Spleen (tissue), 11 donors: ENCODE measurements around the gene FERMT3. TPM values are rescaled to one million over a fixed set of nuclear protein-coding genes. Genes with fewer than 3 reads are reported as not detected.
A peak's percentile ranks its signal among the peaks of the same experiment; 100 is the strongest.

Experiments
- DNase-seq: peaks from one replicate; pipeline ENCODE4 v3.0.0-alpha.2; 2020
- H3K27ac ChIP-seq, 8 donors: fragments of 200-600 bp; sonication (generic) in 7 of 8; 1 replicate in 4 of 8; 2 replicates in 4 of 8; pipeline versions ENCODE4 v1.5.0 to v1.8.0; 2016 to 2021; ENCODE audit warnings: inconsistent platforms in 4 of 8, mild to moderate bottlenecking in 4 of 8, moderate library complexity in 1 of 8
- H3K27me3 ChIP-seq, 7 donors: fragments of 200-600 bp; sonication (generic) in 6 of 7; replicated peaks in 1 of 7; 1 replicate in 4 of 7; 2 replicates in 3 of 7; pipeline versions ENCODE4 v1.5.0 to v1.8.0; 2016 to 2021; ENCODE audit warnings: inconsistent platforms in 3 of 7, mild to moderate bottlenecking in 1 of 7
- H3K36me3 ChIP-seq, 6 donors: fragments of 200-600 bp; sonication (generic) in 5 of 6; 1 replicate in 4 of 6; 2 replicates in 2 of 6; pipeline versions ENCODE4 v1.5.0 to v1.8.0; 2016 to 2021; ENCODE audit warnings: inconsistent platforms in 2 of 6
- H3K4me1 ChIP-seq, 6 donors: fragments of 200-600 bp; sonication (generic) in 5 of 6; 1 replicate in 3 of 6; 2 replicates in 3 of 6; pipeline versions ENCODE4 v1.5.0 to v1.8.0; 2016 to 2021; ENCODE audit warnings: inconsistent platforms in 3 of 6
- H3K4me3 ChIP-seq, 8 donors: fragments of 200-600 bp; sonication (generic) in 7 of 8; 1 replicate in 4 of 8; 2 replicates in 4 of 8; pipeline versions ENCODE4 v1.5.0 to v1.8.0; 2016 to 2021; ENCODE audit warnings: inconsistent platforms in 4 of 8, mild to moderate bottlenecking in 4 of 8, moderate library complexity in 2 of 8
- H3K9me3 ChIP-seq, 8 donors: fragments of 200-600 bp; sonication (generic) in 7 of 8; 1 replicate in 4 of 8; 2 replicates in 4 of 8; pipeline versions ENCODE4 v1.5.0 to v1.8.0; 2016 to 2021; ENCODE audit warnings: inconsistent platforms in 4 of 8
- POLR2A ChIP-seq, 3 donors: fragments of 450-650 bp; IDR thresholded peaks; one replicate each; pipeline ENCODE4 v1.5.1; 2017; ENCODE audit warnings: antibody characterized with exemption in 3 of 3, mild to moderate bottlenecking in 1 of 3
- POLR2AphosphoS5 ChIP-seq, 3 donors: sonication (generic); formaldehyde crosslinking; IDR thresholded peaks; one replicate each; pipeline ENCODE4 v1.5.1; 2017; ENCODE audit warnings: antibody characterized with exemption in 3 of 3
- WGBS, 5 donors: extraction: QIAGEN DNeasy Blood & Tissue Kit in 3 of 5; methylation state at CpG; one replicate each; pipeline versions ENCODE4 v1.1.5 to v1.1.7; 2013 to 2018; 5-methylcytosine and 5-hydroxymethylcytosine counted together
- intact Hi-C: fragments of 100-400 bp; cut with DNase I; formaldehyde crosslinking; loops from one replicate; pipeline ENCODE4 v1.15.0; 2023; ENCODE audit warnings: low total_unique reads
- polyA plus RNA-seq, 3 donors: library from polyadenylated mRNA; stranded (reverse); fragments of 200-250 nt; gene quantifications; one replicate each; pipeline ENCODE4 v1.2.1, GENCODE V29; 2013
- total RNA-seq, 7 donors: library from RNA; depleted of rRNA in 3 of 7; stranded (reverse); fragments of >200 nt in 3 of 7; fragmentation: NEBNext Ultra II Directional in 4 of 7; extraction: Animal tissue kit (Norgen Biotek cat#: 25700) in 4 of 7; gene quantifications; one replicate each; pipeline versions ENCODE4 v1.1.0 to v1.2.1, GENCODE V29; 2016 to 2021
- TF ChIP-seq, protein P1 (sequence below), 11 experiments: fragments of 200-600 bp in 7 of 11; fragments of 450-650 bp in 4 of 11; sonication (generic) in 4 of 11; IDR thresholded peaks in 8 of 11; conservative IDR thresholded peaks in 3 of 11; 1 replicate in 7 of 11; 2 replicates in 4 of 11; pipeline versions ENCODE4 v1.4.0 to v1.8.0; 2016 to 2021; ENCODE audit warnings: antibody characterized with exemption in 11 of 11, inconsistent platforms in 4 of 11, mild to moderate bottlenecking in 1 of 11
- donor health status: healthy with polysubstance abuse.
- donor health status: DM: no; HTN: no; CAD: no; lungs with moderate emphysema.
- donor health status: DM: no; HTN: no; CAD: no.
- donor health status: Bipolar disorder and iron deficiency.
- donor health status: healthy.
- donor health status: DM: no; HTN: no; CAD: no.
- donor health status: DM: yes; HTN: yes; CAD: no.

FERMT3 gene
- total and polyA plus RNA-seq, 10 donors, result 120 to 248 (median 174) TPM

DNA sequence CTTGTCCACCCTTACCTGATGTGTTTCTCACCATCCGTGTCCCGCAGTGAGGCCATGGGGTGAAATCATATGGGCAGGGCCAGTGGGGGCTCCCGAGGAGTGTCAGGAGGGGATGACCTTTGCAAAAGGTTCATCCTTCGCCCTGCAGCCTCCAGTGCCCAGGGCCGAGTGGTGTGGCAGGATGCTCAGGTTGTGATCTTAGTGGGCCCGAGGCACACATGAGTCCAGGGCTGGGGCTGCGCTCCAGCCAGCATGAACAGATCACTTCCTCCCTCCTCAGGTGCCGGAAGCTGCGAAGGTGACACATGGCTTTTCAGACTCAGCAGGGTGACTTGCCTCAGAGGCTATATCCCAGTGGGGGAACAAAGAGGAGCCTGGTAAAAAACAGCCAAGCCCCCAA lies 31.6 kb downstream of the FERMT3 start:
- Histone ChIP-seq H3K9me3 (no peaks in the 10 kb centered on the region), H3K36me3 (peaks cover 0 to 37% (median 19%) of the 10 kb centered on the region in 6 donors), H3K27me3 (no peaks in the 10 kb centered on the region), H3K4me3 (peak overlapping the region in 1 of 8 donors; percentile 35), H3K27ac (peak overlapping the region in 7 of 8 donors; percentile 95 to 100 (median 99)), H3K4me1 (peaks cover 25 to 85% (median 66%) of the 10 kb centered on the region in 6 donors)
- DNase-seq, result peak; percentile 82
- intact Hi-C loops, result no loop called here
- 75 to 90% (median 82%) methylated on average over 7 to 9 of the region's 9 CpGs for WGBS, 5 donors
- TF ChIP-seq, protein P1, sequence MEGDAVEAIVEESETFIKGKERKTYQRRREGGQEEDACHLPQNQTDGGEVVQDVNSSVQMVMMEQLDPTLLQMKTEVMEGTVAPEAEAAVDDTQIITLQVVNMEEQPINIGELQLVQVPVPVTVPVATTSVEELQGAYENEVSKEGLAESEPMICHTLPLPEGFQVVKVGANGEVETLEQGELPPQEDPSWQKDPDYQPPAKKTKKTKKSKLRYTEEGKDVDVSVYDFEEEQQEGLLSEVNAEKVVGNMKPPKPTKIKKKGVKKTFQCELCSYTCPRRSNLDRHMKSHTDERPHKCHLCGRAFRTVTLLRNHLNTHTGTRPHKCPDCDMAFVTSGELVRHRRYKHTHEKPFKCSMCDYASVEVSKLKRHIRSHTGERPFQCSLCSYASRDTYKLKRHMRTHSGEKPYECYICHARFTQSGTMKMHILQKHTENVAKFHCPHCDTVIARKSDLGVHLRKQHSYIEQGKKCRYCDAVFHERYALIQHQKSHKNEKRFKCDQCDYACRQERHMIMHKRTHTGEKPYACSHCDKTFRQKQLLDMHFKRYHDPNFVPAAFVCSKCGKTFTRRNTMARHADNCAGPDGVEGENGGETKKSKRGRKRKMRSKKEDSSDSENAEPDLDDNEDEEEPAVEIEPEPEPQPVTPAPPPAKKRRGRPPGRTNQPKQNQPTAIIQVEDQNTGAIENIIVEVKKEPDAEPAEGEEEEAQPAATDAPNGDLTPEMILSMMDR (IDR thresholded peaks at IDR 0.05 in 8 of 11, conservative IDR thresholded peaks at IDR 0.05 in 3 of 11), result no peak
- peak in 2 of 3 donors; percentile 40 to 47 for TF ChIP-seq POLR2AphosphoS5 (IDR thresholded peaks at IDR 0.05)

GRCh38 chr11:64238999-64239398 lies 32.5 kb downstream of the FERMT3 start:
- peak overlapping the region; percentile 43 to 100 (median 98) for H3K27ac ChIP-seq
- H3K27me3 ChIP-seq, result no peaks in the 10 kb centered on the region
- WGBS, 5 donors, result 47 to 79% (median 66%) methylated on average over 5 of the region's 5 CpGs
- peaks cover 19 to 85% (median 65%) of the 10 kb centered on the region in 6 donors for H3K4me1 ChIP-seq
- H3K36me3 ChIP-seq, result peaks cover 0 to 46% (median 26%) of the 10 kb centered on the region in 6 donors
- no peaks in the 10 kb centered on the region for H3K9me3 ChIP-seq
- peak overlapping the region in 1 of 8 donors; percentile 35 for H3K4me3 ChIP-seq
- intact Hi-C loops, result no loop called here
- TF ChIP-seq POLR2AphosphoS5 (IDR thresholded peaks at IDR 0.05) (peak in 1 of 3 donors; percentile 61), POLR2A (IDR thresholded peaks at IDR 0.05) (no peak)
- no peak for DNase-seq

- 56 to 72% (median 59%) methylated on average over 11 of the region's 11 CpGs for WGBS, 5 donors
- intact Hi-C loops, result no loop called here
- Histone ChIP-seq H3K9me3 (no peaks in the 10 kb centered on the region), H3K27ac (peak overlapping the region; percentile 86 to 100 (median 98)), H3K27me3 (no peaks in the 10 kb centered on the region), H3K36me3 (peaks cover 0 to 54% (median 28%) of the 10 kb centered on the region in 6 donors), H3K4me3 (peak overlapping the region in 5 of 8 donors; percentile 83 to 99 (median 94)), H3K4me1 (peaks cover 20 to 90% (median 67%) of the 10 kb centered on the region in 6 donors)
- no peak for TF ChIP-seq POLR2A (IDR thresholded peaks at IDR 0.05)
- TF ChIP-seq POLR2AphosphoS5 (IDR thresholded peaks at IDR 0.05), result peak in 2 of 3 donors; percentile 15 to 62
- TF ChIP-seq, protein P1 (IDR thresholded peaks at IDR 0.05 in 8 of 11, conservative IDR thresholded peaks at IDR 0.05 in 3 of 11), result no peak
- DNase-seq, result no peak
Observed at GRCh38 chr11:64239662-64240434, 33.3 kb downstream of the FERMT3 start.

DNA sequence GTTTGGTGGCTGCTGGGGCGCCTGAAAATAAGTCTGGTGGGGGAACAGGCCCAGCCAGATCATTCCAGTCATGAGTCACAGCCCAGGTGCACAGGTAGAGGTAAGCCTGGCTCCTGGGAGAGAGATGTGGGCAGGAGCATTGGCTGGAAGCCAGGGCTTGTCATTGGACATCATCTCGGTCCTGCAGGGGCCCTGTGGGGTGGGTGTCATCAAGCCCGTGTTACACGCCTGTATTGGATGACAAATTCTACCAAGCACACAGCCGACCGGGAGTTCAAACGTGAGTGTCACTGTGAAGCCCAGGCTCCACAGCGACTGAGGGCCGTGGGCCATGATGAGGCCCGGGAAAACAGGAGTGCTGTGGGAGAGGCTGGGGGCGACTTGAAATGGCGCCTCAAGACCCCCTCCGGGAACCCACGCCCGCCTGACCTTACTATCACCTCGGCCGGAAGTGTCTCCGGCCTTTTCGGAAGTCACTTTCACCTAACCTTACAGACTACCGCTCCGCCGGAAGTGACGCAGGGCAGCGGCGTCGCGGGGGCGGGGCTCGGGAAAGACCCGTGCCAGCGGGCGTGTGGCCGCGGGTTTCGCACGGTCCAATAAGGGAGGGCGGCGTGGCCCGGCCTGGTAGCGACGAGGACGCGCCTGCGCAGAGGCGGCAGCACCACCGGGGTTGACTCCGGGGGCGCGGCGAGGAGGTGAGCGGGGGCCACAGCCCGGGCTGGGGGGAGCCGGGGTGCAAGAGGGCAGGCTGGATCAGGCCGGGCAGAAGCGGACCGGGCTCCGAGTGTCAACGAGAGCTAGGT lies 34.1 kb downstream of the FERMT3 start, which contains the start of gene FKBP2:
TSS of gene FKBP2 (plus strand) at position 661 of the 806 bp plus-strand sequence. CDS start 1,293 bp downstream, outside the sequence.
- DNase-seq, result peak; percentile 100
- TF ChIP-seq, protein P1 (IDR thresholded peaks at IDR 0.05 in 8 of 11, conservative IDR thresholded peaks at IDR 0.05 in 3 of 11), result no peak
- peak in 2 of 3 donors; percentile 26 to 39 for TF ChIP-seq POLR2A (IDR thresholded peaks at IDR 0.05)
- peak; percentile 97 to 99 (median 99) for TF ChIP-seq POLR2AphosphoS5 (IDR thresholded peaks at IDR 0.05)
- Histone ChIP-seq H3K9me3 (no peaks in the 10 kb centered on the region), H3K27ac (peak within 1 kb of the TSS; percentile 86 to 100 (median 98)), H3K4me1 (peaks cover 23 to 90% (median 67%) of the 10 kb centered on the region in 6 donors), H3K4me3 (peak within 1 kb of the TSS; percentile 71 to 99 (median 86)), H3K27me3 (no peaks in the 10 kb centered on the region), H3K36me3 (peaks cover 0 to 56% (median 28%) of the 10 kb centered on the region in 6 donors)
- WGBS, 5 donors, result 1 to 2% (median 2%) methylated on average over 32 to 58 of the region's 58 CpGs
- intact Hi-C loops, result no loop called here
